Subcutaneous abdominal adipose tissue (tissue), 5 donors: Measurements from ENCODE around the gene PLK1.
"Not testable (repeated sequence)": the region's sequence is repeated elsewhere in the genome, so short reads cannot be mapped to it uniquely, and the experiment has no call there.

Experiments
- H3K27ac ChIP-seq: one replicate; pipeline ENCODE4 v1.7.0; 2013; ENCODE audit warnings: low read depth, mild to moderate bottlenecking, inconsistent platforms, low read length, moderate library complexity
- H3K27me3 ChIP-seq, 5 donors: one replicate each; pipeline ENCODE4 v1.7.0; 2013; ENCODE audit warnings: low read length in 5 of 5, inconsistent platforms in 1 of 5; ENCODE audit not compliant: control insufficient read depth in 5 of 5, insufficient read depth in 4 of 5
- H3K36me3 ChIP-seq, 5 donors: one replicate each; pipeline ENCODE4 v1.7.0; 2013; ENCODE audit warnings: low read length in 5 of 5; ENCODE audit not compliant: control insufficient read depth in 5 of 5, insufficient read depth in 5 of 5
- H3K4me1 ChIP-seq, 5 donors: one replicate each; pipeline ENCODE4 v1.7.0; 2013; ENCODE audit warnings: low read length in 5 of 5, mild to moderate bottlenecking in 3 of 5, moderate library complexity in 1 of 5; ENCODE audit not compliant: control insufficient read depth in 5 of 5, insufficient read depth in 5 of 5
- H3K4me3 ChIP-seq, 5 donors: one replicate each; pipeline ENCODE4 v1.7.0; 2013; ENCODE audit warnings: low read length in 5 of 5, low read depth in 1 of 5
- H3K9ac ChIP-seq, 5 donors: one replicate each; pipeline ENCODE4 v1.7.0; 2013; ENCODE audit warnings: low read length in 5 of 5, mild to moderate bottlenecking in 4 of 5, moderate library complexity in 3 of 5
- H3K9me3 ChIP-seq, 5 donors: one replicate each; pipeline ENCODE4 v1.7.0; 2013; ENCODE audit warnings: low read length in 5 of 5; ENCODE audit not compliant: control insufficient read depth in 5 of 5
- donor health status: healthy.
- donor health status: healthy.
- donor health status: healthy.
- donor health status: healthy.
- donor health status: healthy.

Gene PLK1

GRCh38 chr16:23678430-23679273 lies at the start of gene PLK1:
Gene PLK1, plus strand, starts transcription at chr16:23678889. Its CDS starts 44 bp downstream, at chr16:23678933.
- Histone ChIP-seq H3K27me3 (no peaks in the 10 kb centered on the region), H3K36me3 (peaks cover 0 to 40% (median 22%) of the 10 kb centered on the region in 5 donors), H3K4me1 (peaks cover 0 to 16% (median 15%) of the 10 kb centered on the region in 5 donors), H3K4me3 (peak within 1 kb of the TSS; percentile 68 to 80 (median 73)), H3K27ac (no peak within 1 kb of the TSS), H3K9ac (peak within 1 kb of the TSS in 4 of 5 donors; percentile 10 to 67 (median 45)), H3K9me3 (no peaks in the 10 kb centered on the region)

GRCh38 chr16:23629516-23629915 lies 49.2 kb upstream of the PLK1 start:
- Histone ChIP-seq H3K27ac (no peak overlapping the region), H3K27me3 (no peaks in the 10 kb centered on the region), H3K9ac (no peak overlapping the region), H3K4me3 (no peak overlapping the region), H3K36me3 (peaks cover 22 to 69% (median 40%) of the 10 kb centered on the region in 5 donors), H3K9me3 (no peaks in the 10 kb centered on the region), H3K4me1 (no peaks in the 10 kb centered on the region)

GRCh38 chr16:23631874-23632273 lies 46.8 kb upstream of the PLK1 start:
- H3K9me3 ChIP-seq, H3K27ac ChIP-seq, H3K4me3 ChIP-seq, H3K27me3 ChIP-seq, H3K4me1 ChIP-seq, H3K9ac ChIP-seq: not testable (repeated sequence)
- H3K36me3 ChIP-seq = peaks cover 32 to 65% (median 42%) of the 10 kb centered on the region in 5 donors

- no peaks in the 10 kb centered on the region for H3K27me3 ChIP-seq
- no peak overlapping the region for H3K4me3 ChIP-seq
- no peaks in the 10 kb centered on the region for H3K9me3 ChIP-seq
- no peak overlapping the region for H3K27ac ChIP-seq
- peaks cover 0 to under 1% (median 0%) of the 10 kb centered on the region in 5 donors for H3K4me1 ChIP-seq
- H3K36me3 ChIP-seq = peaks cover 24 to 54% (median 32%) of the 10 kb centered on the region in 5 donors
- no peak overlapping the region for H3K9ac ChIP-seq
Measured at GRCh38 chr16:23634461-23635036, 44.1 kb upstream of the PLK1 start.

GRCh38 chr16:23635958-23636357 lies 42.7 kb upstream of the PLK1 start:
- no peaks in the 10 kb centered on the region for H3K9me3 ChIP-seq
- H3K36me3 ChIP-seq = peaks cover 16 to 46% (median 24%) of the 10 kb centered on the region in 5 donors
- H3K9ac ChIP-seq = no peak overlapping the region
- H3K4me1 ChIP-seq = peaks cover 0 to 15% (median 12%) of the 10 kb centered on the region in 5 donors
- no peaks in the 10 kb centered on the region for H3K27me3 ChIP-seq
- H3K27ac ChIP-seq = no peak overlapping the region
- H3K4me3 ChIP-seq = no peak overlapping the region

GRCh38 chr16:23640615-23640930 lies 38.1 kb upstream of the PLK1 start:
- Histone ChIP-seq H3K9ac (peak overlapping the region; percentile 87 to 97 (median 93)), H3K27ac (peak overlapping the region; percentile 87), H3K36me3 (peaks cover 10 to 24% (median 15%) of the 10 kb centered on the region in 5 donors), H3K4me3 (peak overlapping the region; percentile 79 to 99 (median 97)), H3K9me3 (no peaks in the 10 kb centered on the region), H3K27me3 (no peaks in the 10 kb centered on the region), H3K4me1 (peaks cover 0 to 29% (median 23%) of the 10 kb centered on the region in 5 donors)

- H3K36me3 ChIP-seq = peaks cover 10 to 24% (median 10%) of the 10 kb centered on the region in 5 donors
- no peaks in the 10 kb centered on the region for H3K9me3 ChIP-seq
- peak within 1 kb of the TSS; percentile 87 for H3K27ac ChIP-seq
- H3K9ac ChIP-seq = peak within 1 kb of the TSS; percentile 87 to 97 (median 93)
- H3K4me1 ChIP-seq = peaks cover 0 to 29% (median 23%) of the 10 kb centered on the region in 5 donors
- no peaks in the 10 kb centered on the region for H3K27me3 ChIP-seq
- H3K4me3 ChIP-seq = peak within 1 kb of the TSS; percentile 79 to 99 (median 97)
Measured at GRCh38 chr16:23640931-23641765, 37.5 kb upstream of the PLK1 start, which contains the start of the genes DCTN5 and PALB2. Gene DCTN5, plus strand, starts transcription at chr16:23641466. Its CDS starts 77 bp downstream, at chr16:23641543. Gene PALB2, minus strand, starts transcription at chr16:23641310. Its CDS starts 153 bp downstream, at chr16:23641157.

GRCh38 chr16:23642246-23642774 lies 36.4 kb upstream of the PLK1 start:
- no peaks in the 10 kb centered on the region for H3K27me3 ChIP-seq
- peaks cover 0 to 29% (median 23%) of the 10 kb centered on the region in 5 donors for H3K4me1 ChIP-seq
- peak overlapping the region; percentile 65 to 99 (median 92) for H3K4me3 ChIP-seq
- no peak overlapping the region for H3K27ac ChIP-seq
- H3K9me3 ChIP-seq = no peaks in the 10 kb centered on the region
- peaks cover 10 to 28% (median 12%) of the 10 kb centered on the region in 5 donors for H3K36me3 ChIP-seq
- H3K9ac ChIP-seq = peak overlapping the region in 4 of 5 donors; percentile 51 to 97 (median 90)

- Histone ChIP-seq H3K4me3 (no peak overlapping the region), H3K27me3 (no peaks in the 10 kb centered on the region), H3K27ac (no peak overlapping the region), H3K9ac (no peak overlapping the region), H3K9me3 (no peaks in the 10 kb centered on the region), H3K36me3 (peaks cover 11 to 30% (median 16%) of the 10 kb centered on the region in 5 donors), H3K4me1 (no peaks in the 10 kb centered on the region)
Measured at GRCh38 chr16:23650674-23651416, 27.8 kb upstream of the PLK1 start.
